Psoas muscle (tissue), 8 donors: ENCODE results near the gene SASS6. TPM values are rescaled to one million over a fixed set of nuclear protein-coding genes. Genes with fewer than 3 reads are reported as not detected.

Experiments used
- ATAC-seq, 4 donors: fragments of 200-7000 bp; cut with Tn5 transposase; one replicate each; pipeline ENCODE4 v1.9.1; 2020; ENCODE audit warnings: moderate library complexity in 3 of 4, mild to moderate bottlenecking in 2 of 4
- DNase-seq, 2 donors: peaks; one replicate each; pipeline ENCODE4 v3.0.0-alpha.2; 2020
- H3K27ac ChIP-seq: fragments of 200-600 bp; one replicate; pipeline ENCODE4 v1.8.0; 2022
- H3K27me3 ChIP-seq, 3 donors: fragments of 200-600 bp in 1 of 3; one replicate each; pipeline versions ENCODE4 v1.6.1 to v1.8.0; 2013 to 2022; ENCODE audit warnings: low read length in 2 of 3, mild to moderate bottlenecking in 2 of 3, moderate library complexity in 1 of 3; ENCODE audit not compliant: insufficient read depth in 3 of 3
- H3K36me3 ChIP-seq, 2 donors: fragments of 200-600 bp in 1 of 2; one replicate each; pipeline versions ENCODE4 v1.6.1 to v1.8.0; 2013 to 2022; ENCODE audit warnings: low read depth in 1 of 2, mild to moderate bottlenecking in 1 of 2, moderate library complexity in 1 of 2; ENCODE audit not compliant: insufficient read depth in 1 of 2
- H3K4me1 ChIP-seq: fragments of 200-600 bp; one replicate; pipeline ENCODE4 v1.8.0; 2022
- H3K4me3 ChIP-seq: fragments of 200-600 bp; one replicate; pipeline ENCODE4 v1.8.0; 2022; ENCODE audit warnings: mild to moderate bottlenecking
- H3K9me3 ChIP-seq: fragments of 200-600 bp; one replicate; pipeline ENCODE4 v1.8.0; 2022
- WGBS, 3 donors: extraction: QIAGEN DNeasy Blood & Tissue Kit; methylation state at CpG; one replicate each; pipeline versions ENCODE4 v1.1.6 to v1.1.7; 2013; 5-methylcytosine and 5-hydroxymethylcytosine counted together
- intact Hi-C, 2 donors: fragments of 100-400 bp; cut with DNase I; formaldehyde crosslinking; loops; one replicate each; pipeline versions ENCODE4 v1.11.0 to v1.14.2; 2022
- polyA plus RNA-seq, 3 donors: library from polyadenylated mRNA; stranded (reverse); fragments of 200-250 nt; gene quantifications; one replicate each; pipeline ENCODE4 v1.2.3, GENCODE V29; 2013
- total RNA-seq, 4 donors: library from RNA; stranded (reverse); fragmentation: NEBNext Ultra II Directional in 2 of 4; extraction: Animal tissue kit (Norgen Biotek cat#: 25700) in 2 of 4; gene quantifications; one replicate each; pipeline versions ENCODE4 v1.2.1 to v1.2.4, GENCODE V29; 2021 to 2023
- TF ChIP-seq, protein P1 (sequence below): fragments of 200-600 bp; IDR thresholded peaks from one replicate; pipeline ENCODE4 v1.8.0; 2022; ENCODE audit warnings: antibody characterized with exemption
- donor health status: healthy with polysubstance abuse.
- donor health status: DM: no; HTN: no; CAD: no; lungs with moderate emphysema.
- donor health status: Bipolar disorder and iron deficiency.
- donor health status: healthy.
- donor health status: DM: yes; HTN: yes; CAD: no.
- donor health status: DM: no; HTN: no; CAD: no.
- donor health status: DM: no; HTN: no; CAD: no.
- donor health status: DM: yes; HTN: yes; CAD: no.

The SASS6 gene
- total and polyA plus RNA-seq, 7 donors = 1.1 to 2.4 (median 1.4) TPM

DNA sequence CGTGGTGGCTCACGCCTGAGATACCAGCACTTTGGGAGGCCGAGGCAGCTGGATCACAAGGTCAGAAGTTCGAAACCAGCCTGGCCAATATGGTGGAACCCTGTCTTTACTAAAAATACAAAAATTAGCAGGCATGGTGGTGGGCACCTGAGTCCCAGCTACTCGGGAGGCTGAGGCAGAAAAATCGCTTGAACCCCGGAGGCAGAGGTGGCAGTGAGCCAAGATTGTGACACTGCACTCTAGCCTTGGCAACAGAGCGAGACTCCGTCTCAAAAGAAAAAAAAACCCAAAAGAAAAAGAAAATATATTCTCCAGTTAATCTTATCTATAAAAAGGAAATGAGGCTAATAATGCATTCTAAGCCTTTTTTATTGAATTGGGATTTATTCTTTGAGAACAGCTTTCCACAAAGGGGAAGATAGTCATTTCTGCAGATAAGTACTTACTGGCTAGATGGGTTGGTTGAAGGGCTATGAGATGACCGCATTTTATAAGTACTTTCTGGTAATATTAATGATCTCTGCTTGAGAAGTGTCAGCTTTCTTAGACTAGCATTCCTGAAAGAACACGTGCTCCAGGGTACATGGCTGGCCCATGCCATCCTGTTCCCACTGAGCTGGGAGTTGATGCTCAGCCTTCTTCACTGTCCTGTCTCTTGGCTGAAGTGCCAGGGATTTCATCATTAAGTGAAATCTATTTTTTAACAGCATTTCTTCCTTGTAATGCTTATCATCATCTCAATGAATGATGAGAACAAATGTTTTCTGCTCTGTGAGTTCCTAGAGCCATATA is 57.9 kb downstream of the SASS6 start:
- H3K36me3 ChIP-seq = peaks cover 0 to 87% of the 10 kb centered on the region in 2 donors
- H3K27ac ChIP-seq = no peak overlapping the region
- H3K4me3 ChIP-seq = no peak overlapping the region
- DNase-seq = no peak
- H3K9me3 ChIP-seq = no peaks in the 10 kb centered on the region
- intact Hi-C loops = no loop called here
- TF ChIP-seq, protein P1, sequence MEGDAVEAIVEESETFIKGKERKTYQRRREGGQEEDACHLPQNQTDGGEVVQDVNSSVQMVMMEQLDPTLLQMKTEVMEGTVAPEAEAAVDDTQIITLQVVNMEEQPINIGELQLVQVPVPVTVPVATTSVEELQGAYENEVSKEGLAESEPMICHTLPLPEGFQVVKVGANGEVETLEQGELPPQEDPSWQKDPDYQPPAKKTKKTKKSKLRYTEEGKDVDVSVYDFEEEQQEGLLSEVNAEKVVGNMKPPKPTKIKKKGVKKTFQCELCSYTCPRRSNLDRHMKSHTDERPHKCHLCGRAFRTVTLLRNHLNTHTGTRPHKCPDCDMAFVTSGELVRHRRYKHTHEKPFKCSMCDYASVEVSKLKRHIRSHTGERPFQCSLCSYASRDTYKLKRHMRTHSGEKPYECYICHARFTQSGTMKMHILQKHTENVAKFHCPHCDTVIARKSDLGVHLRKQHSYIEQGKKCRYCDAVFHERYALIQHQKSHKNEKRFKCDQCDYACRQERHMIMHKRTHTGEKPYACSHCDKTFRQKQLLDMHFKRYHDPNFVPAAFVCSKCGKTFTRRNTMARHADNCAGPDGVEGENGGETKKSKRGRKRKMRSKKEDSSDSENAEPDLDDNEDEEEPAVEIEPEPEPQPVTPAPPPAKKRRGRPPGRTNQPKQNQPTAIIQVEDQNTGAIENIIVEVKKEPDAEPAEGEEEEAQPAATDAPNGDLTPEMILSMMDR = no peak
- H3K4me1 ChIP-seq = no peaks in the 10 kb centered on the region
- peak in 1 of 4 donors; percentile 61 for ATAC-seq
- no peaks in the 10 kb centered on the region for H3K27me3 ChIP-seq
- 83 to 91% (median 83%) methylated on average over 11 of the region's 11 CpGs for WGBS, 3 donors

- peaks cover 0 to 87% of the 10 kb centered on the region in 2 donors for H3K36me3 ChIP-seq
- no peaks in the 10 kb centered on the region for H3K9me3 ChIP-seq
These were observed 59.2 kb downstream of the SASS6 start for GRCh38 chr1:100073531-100073930.

DNA sequence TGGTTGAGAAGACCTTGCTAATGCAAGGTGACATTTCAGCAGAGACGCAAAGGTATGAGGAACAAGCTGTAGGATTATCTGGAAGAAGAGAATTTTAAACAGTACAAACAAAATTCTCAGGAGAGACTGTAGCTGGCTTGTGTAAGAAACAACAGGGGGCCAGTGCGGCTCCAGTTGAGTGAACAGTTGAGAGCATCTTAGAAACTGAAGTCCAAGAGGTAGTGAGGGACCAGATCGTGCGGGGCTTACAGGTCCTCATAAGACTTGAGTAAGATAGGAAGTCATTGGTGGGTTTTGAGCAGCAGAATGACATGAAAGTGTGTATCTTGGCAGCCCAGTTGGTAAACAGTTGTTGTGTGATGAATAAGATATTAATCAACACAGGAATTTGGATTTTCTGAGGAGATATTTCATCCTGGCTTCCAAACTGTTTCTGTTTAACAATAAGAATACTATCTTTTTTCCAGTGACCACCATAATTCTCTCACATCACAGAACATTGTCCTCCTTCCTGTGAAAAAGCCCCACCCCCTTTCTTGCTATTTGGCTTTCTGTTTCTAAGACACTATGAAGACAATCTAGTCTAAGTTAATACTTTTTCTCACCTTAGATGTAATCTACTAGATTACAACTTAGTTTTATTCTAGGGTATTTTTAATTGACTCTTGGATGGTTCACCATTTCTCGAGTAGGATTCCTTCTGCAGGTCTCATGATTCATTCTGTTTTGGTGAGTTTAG is 62.4 kb downstream of the SASS6 start:
- TF ChIP-seq, protein P1 = no peak
- no peaks in the 10 kb centered on the region for H3K4me1 ChIP-seq
- H3K4me3 ChIP-seq = no peak overlapping the region
- no peaks in the 10 kb centered on the region for H3K27me3 ChIP-seq
- no peak for DNase-seq
- 97 to 100% (median 98%) methylated on average over 5 of the region's 5 CpGs for WGBS, 3 donors
- peaks cover 2 to 85% of the 10 kb centered on the region in 2 donors for H3K36me3 ChIP-seq
- no peak overlapping the region for H3K27ac ChIP-seq
- intact Hi-C loops = no loop called here
- no peaks in the 10 kb centered on the region for H3K9me3 ChIP-seq
- no peak for ATAC-seq

More at GRCh38 chr1:100073531-100073930, 59.2 kb downstream of the SASS6 start:
- ATAC-seq = no peak
- Histone ChIP-seq H3K4me1 (no peaks in the 10 kb centered on the region), H3K27me3 (no peaks in the 10 kb centered on the region), H3K4me3 (no peak overlapping the region), H3K27ac (no peak overlapping the region)
- no peak for DNase-seq
- WGBS, 3 donors = 89 to 93% (median 91%) methylated on average over 3 of the region's 3 CpGs
- intact Hi-C loops = no loop called here
- TF ChIP-seq, protein P1 = no peak

- Histone ChIP-seq H3K27me3 (no peaks in the 10 kb centered on the region), H3K9me3 (no peaks in the 10 kb centered on the region), H3K36me3 (peaks cover 2 to 90% of the 10 kb centered on the region in 2 donors), H3K4me1 (no peaks in the 10 kb centered on the region), H3K27ac (no peak overlapping the region), H3K4me3 (no peak overlapping the region)
- ATAC-seq (peak in 1 of 4 donors; percentile 30), DNase-seq (no peak)
- intact Hi-C loops = no loop called here
- TF ChIP-seq, protein P1 = no peak
- 89 to 91% (median 89%) methylated on average over 2 of the region's 2 CpGs for WGBS, 3 donors
These were observed 66.8 kb downstream of the SASS6 start for GRCh38 chr1:100065969-100066227.
